NCI-H2196 (cell line): Measurements from ENCODE around the gene ING1.
"Not testable (repeated sequence)": the region's sequence is repeated elsewhere in the genome, so short reads cannot be mapped to it uniquely, and the experiment has no call there.

ENCODE experiments used
- DNase-seq: peaks from one replicate; lab custom pipeline; 2025; ENCODE audit not compliant: unreplicated experiment; lab: John Stamatoyannopoulos, UW

Gene ING1

DNA sequence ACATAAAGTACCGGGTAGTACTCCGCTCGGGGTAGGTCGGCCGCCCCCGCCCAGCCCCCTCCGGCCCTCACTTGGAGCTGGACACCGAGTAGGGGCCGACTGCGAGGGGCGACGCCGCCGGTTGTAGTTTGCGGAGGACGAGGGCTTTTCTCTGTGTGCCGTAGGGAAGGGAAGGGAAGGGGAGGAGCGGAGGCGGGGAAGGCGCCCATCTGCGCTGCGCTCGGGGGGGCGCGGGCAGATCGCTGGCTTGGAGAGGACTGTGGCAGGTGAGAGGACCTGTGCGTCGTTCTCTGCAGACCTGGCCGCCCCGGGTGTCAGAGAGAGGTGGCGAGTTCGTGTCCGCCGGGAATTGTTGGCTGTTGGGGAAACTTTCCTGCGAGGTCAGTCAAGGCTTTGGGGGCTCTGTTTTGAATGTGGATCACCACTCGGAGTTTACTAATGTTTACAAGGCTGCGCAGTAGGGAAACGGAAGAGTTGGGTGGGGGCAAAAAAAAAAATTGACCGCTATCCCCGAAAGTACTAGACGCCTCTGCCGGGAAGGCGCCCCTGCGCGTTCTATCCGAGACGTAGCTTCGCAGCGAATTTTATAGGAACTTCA is 1.4 kb downstream of the ING1 start:
- no peak for DNase-seq

GRCh38 chr13:110715395-110716246 is 2.1 kb downstream of the ING1 start:
- DNase-seq = peak; percentile 91

DNA sequence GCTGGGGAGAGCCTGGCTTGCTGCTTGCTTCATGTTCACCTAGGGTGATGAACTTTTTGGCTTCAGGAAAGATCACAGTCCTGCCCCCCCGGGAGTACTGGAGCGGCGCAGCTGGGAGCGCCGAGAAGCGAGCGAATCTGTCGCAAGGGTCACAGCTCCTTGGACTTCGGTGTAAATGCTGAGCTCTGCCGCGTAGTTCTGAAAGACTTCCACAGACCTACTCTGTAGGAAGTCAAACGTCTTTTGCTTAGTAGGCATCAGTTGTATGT is 2.7 kb downstream of the ING1 start:
- DNase-seq = no peak

DNA sequence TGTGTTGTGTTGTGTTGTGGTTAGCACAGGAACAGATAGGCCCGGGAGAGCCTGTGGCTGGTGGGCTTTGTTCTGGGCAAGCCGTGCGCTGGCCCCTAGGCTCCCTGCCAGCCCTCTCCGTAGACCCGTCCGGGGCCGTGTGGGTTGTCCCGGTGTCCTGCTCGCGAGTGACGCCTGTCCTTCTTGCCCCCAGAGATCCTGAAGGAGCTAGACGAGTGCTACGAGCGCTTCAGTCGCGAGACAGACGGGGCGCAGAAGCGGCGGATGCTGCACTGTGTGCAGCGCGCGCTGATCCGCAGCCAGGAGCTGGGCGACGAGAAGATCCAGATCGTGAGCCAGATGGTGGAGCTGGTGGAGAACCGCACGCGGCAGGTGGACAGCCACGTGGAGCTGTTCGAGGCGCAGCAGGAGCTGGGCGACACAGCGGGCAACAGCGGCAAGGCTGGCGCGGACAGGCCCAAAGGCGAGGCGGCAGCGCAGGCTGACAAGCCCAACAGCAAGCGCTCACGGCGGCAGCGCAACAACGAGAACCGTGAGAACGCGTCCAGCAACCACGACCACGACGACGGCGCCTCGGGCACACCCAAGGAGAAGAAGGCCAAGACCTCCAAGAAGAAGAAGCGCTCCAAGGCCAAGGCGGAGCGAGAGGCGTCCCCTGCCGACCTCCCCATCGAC is 5.7 kb downstream of the ING1 start:
- DNase-seq = no peak

GRCh38 chr13:110722971-110723370 is 9.5 kb downstream of the ING1 start:
- no peak for DNase-seq

DNA sequence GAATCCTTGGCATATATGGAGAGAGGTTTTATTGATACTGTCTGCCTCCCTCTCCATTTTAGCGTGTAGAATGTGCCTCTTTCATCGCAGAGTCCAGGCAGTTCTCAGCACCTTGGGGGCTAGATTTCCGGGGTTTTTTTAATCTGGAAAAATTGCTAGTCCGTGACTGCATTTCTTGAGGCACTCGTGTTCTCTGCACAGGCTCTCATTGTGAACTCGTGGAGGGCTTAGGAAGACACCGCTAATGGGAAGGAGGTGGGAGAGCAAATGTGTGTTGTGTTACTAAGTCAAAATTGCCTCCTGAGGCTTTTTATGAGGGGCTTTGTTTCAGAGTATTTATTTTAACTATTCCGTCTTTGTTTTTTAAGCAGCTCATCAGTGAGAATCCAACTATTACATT is 10.1 kb downstream of the ING1 start:
- DNase-seq = no peak

DNA sequence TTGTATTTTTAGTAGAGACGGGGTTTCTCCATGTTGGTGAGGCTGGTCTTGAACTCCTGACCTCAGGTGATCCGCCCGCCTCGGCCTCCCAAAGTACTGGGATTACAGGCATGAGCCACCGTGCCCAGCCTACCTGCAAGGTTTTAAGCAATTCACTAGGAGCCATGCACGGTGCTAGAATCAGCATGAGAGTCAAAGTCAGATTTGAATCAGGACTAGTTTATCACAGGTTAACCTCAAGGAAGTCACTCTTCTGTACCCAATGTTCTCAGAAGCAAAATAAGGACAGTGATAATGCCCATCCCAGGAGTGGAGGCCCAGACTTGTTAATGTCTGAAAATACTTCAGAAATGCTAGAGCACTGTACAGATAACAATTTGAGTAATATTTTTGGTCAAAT is 12.7 kb downstream of the ING1 start:
- DNase-seq = not testable (repeated sequence)

DNA sequence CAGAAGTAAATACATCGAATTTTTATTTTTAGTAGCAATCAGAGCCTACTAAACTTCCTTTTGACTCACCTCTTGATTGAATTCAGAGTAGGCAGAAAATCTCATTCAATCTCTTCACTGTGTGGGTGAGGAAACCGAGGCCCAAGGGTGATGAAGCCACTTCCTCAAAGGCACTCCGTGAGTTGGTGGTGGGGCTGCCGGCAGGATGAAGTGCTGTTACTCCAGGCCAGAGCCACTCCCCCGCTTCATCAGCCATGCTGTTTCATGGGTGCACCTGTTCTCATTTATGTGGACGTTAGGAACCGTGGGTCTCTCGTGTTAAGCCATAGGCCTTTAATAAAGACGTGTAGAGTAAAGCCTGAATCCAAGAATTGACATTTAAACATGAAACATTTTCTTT is 13.2 kb downstream of the ING1 start:
- no peak for DNase-seq

GRCh38 chr13:110731072-110731471 is 17.6 kb downstream of the ING1 start:
- DNase-seq = no peak

DNA sequence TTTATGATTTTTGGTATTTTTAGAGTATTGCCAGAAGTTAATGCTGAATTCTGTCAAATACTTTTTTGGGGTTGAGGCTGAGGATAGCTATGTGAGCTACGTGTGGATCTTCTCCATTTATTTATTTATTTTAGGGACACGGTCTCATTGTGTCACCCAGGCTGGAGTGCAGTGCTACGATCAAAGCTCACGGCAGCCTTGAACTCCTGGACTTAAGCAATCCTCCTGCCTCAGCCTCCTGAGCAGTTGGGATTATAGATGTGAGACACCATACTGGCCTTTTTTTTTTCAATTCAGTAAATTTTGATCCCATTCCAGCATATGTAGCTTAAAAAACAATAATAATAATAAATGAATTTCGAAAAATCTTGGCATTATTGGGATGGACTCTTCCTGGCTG is 21.1 kb downstream of the ING1 start:
- no peak for DNase-seq

DNA sequence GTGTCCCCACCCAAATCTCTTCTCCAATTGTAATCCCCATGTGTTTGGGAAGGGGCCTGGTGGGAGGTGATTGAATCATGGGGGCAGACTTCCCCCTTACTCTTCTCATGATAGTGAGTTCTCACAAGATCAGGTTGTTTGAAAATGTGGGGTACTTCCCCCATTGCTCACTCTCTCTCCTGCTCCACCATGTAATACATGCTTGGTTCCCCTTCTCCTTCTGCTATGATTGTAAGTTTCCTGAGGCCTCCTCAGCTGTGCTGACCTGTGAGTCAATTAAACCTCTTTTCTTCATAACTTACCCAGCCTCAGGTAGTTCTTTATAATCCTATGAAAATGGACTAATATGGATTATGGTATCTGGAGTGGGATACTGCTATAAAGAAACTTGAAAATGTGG is 24.1 kb downstream of the ING1 start:
- no peak for DNase-seq

DNA sequence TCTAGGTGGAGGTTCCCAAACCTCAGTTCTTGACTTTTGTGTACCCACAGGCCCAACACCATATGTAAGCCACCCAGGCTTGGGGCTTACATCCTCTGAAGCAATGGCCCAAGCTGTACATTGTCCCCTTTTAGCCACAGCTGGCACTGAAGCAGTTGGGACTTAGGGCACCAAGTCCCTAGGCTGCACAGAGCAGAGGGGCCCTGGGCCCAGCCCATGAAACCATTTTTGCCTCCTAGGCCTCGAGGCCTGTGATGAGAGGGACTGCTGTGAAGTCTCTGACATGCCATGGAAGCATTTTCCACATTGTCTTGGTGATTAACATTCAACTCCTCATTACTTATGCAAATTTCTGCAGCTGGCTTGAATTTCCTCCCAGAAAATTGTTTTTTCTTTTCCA is 30.2 kb downstream of the ING1 start:
- DNase-seq = no peak

GRCh38 chr13:110746438-110746837 is 32.9 kb downstream of the ING1 start:
- no peak for DNase-seq

DNA sequence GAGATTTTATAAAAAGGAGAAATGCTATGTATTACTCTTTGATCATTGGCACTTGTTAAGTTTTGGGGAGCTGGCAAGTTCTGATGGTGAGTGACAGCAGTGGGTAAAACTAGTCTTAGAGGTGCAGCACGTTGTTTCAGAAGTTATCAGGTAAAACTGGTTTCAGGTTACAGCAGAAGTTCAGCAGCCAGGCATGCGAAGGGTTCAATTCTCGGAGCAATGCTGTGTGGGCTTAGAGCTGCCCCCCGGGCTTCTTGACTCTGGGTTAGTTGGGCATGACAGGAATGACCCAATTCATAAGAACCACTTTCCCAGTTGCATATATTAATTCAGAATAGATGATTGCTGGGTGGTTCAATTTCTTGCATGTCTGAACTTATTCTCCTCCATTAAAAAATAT is 34.8 kb downstream of the ING1 start:
- no peak for DNase-seq

GRCh38 chr13:110756219-110756631 is 42.7 kb downstream of the ING1 start:
- no peak for DNase-seq

DNA sequence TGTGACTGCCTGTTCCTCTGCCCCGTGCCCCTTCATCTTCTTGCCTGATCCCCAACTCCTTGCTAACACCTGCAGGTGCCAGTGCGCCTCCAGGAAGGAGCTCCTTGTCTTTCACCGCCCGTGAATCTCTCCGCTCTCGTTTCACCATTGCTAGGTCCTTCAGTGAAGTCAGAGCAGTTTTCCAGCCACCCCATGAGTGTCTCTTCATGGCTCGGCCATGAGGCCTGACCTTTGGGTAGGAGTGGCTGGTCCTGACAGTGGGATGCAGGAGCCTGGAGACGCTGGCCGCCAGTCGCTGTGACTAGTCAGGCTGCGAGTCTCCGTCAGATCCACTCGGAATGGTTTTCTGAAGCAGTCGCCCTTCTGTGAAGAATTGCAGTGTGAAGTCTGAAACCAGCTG is 43.8 kb downstream of the ING1 start:
- DNase-seq = no peak

GRCh38 chr13:110758195-110758805 is 44.8 kb downstream of the ING1 start:
- DNase-seq = no peak

- no peak for DNase-seq
Observed at GRCh38 chr13:110759710-110760109, 46.2 kb downstream of the ING1 start.

GRCh38 chr13:110760611-110761010 is 47.1 kb downstream of the ING1 start:
- DNase-seq = no peak

- no peak for DNase-seq
Observed at GRCh38 chr13:110766671-110767430, 53.4 kb downstream of the ING1 start.

GRCh38 chr13:110767476-110767875 is 54.0 kb downstream of the ING1 start:
- no peak for DNase-seq
